Islet precursor cell (in vitro differentiated cells): ENCODE data around the gene NAV2.
A peak's percentile ranks its signal among the peaks of the same experiment; 100 is the strongest.

Experiments
- DNase-seq: peaks from one replicate; pipeline ENCODE4 v3.0.0-alpha.2; 2018

NAV2 gene

GRCh38 chr11:19719960-19720359, 7.3 kb downstream of the NAV2 start:
- no peak for DNase-seq

- DNase-seq, result no peak
Observed at GRCh38 chr11:19721176-19721575, 8.5 kb downstream of the NAV2 start.

- peak; percentile 39 for DNase-seq
Observed at GRCh38 chr11:19722702-19723101, 10.1 kb downstream of the NAV2 start.

- DNase-seq, result peak; percentile 64
Observed at GRCh38 chr11:19723572-19724342, 11.1 kb downstream of the NAV2 start.

GRCh38 chr11:19724765-19725164, 12.1 kb downstream of the NAV2 start:
- peak; percentile 36 for DNase-seq

GRCh38 chr11:19725379-19726079, 12.9 kb downstream of the NAV2 start:
- peak; percentile 80 for DNase-seq

- DNase-seq, result peak; percentile 24
Observed at GRCh38 chr11:19727246-19727645, 14.6 kb downstream of the NAV2 start.

- peak; percentile 61 for DNase-seq
Observed at GRCh38 chr11:19728436-19728835, 15.8 kb downstream of the NAV2 start.

- peak; percentile 8 for DNase-seq
Observed at GRCh38 chr11:19729141-19729540, 16.5 kb downstream of the NAV2 start.

- peak; percentile 40 for DNase-seq
Observed at GRCh38 chr11:19730373-19730772, 17.7 kb downstream of the NAV2 start.

- DNase-seq, result no peak
Observed at GRCh38 chr11:19734171-19734570, 21.5 kb downstream of the NAV2 start.

- DNase-seq, result no peak
Observed at GRCh38 chr11:19735157-19735908, 22.7 kb downstream of the NAV2 start.

GRCh38 chr11:19735909-19736498, 23.4 kb downstream of the NAV2 start:
- no peak for DNase-seq

GRCh38 chr11:19736831-19737230, 24.2 kb downstream of the NAV2 start:
- DNase-seq, result no peak

GRCh38 chr11:19737575-19737974, 24.9 kb downstream of the NAV2 start:
- DNase-seq, result no peak

- DNase-seq, result no peak
Observed at GRCh38 chr11:19738124-19738523, 25.5 kb downstream of the NAV2 start.

- DNase-seq, result peak; percentile 73
Observed at GRCh38 chr11:19739872-19740271, 27.2 kb downstream of the NAV2 start.

GRCh38 chr11:19740586-19740985, 27.9 kb downstream of the NAV2 start:
- no peak for DNase-seq

- peak; percentile 95 for DNase-seq
Observed at GRCh38 chr11:19742588-19743292, 30.1 kb downstream of the NAV2 start.

GRCh38 chr11:19743622-19744021, 31.0 kb downstream of the NAV2 start:
- DNase-seq, result peak; percentile 69

- no peak for DNase-seq
Observed at GRCh38 chr11:19744130-19744529, 31.5 kb downstream of the NAV2 start.

GRCh38 chr11:19746086-19746485, 33.4 kb downstream of the NAV2 start:
- DNase-seq, result no peak

- DNase-seq, result no peak
Observed at GRCh38 chr11:19747634-19748033, 35.0 kb downstream of the NAV2 start.
